ENCODE results near the gene GLB1L3. TPM values are rescaled to one million over a fixed set of nuclear protein-coding genes. Genes with fewer than 3 reads are reported as not detected.

GLB1L3 gene
- total and polyA plus RNA-seq, 2 experiments from 2014 or later = 0.17 TPM; not detected in 1

DNA sequence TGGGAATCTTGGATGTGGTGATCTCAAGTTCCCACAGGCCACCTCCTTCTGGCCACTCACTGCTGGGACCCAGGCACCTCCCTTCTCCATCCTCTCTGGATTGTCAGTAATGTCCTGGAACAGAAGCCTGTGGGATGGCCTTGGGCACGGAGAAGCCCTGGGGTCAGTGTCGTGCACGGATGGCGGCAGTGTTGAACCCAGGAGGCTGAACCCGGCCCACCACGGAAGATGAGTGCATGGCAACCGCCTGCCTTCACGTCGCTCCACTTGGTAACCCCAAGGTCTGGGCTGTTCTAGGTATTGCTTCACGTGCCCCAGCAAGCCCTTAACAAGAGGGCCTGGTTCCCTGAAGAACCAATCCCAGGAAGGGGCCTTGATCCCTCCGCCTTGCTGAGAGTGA, 30.1 kb upstream of the GLB1L3 start:
- no peak overlapping the region for H3K27ac ChIP-seq
- H3K4me1 ChIP-seq (ENCODE audit: insufficient read depth) = no peaks in the 10 kb centered on the region
- no peaks in the 10 kb centered on the region for H3K9me2 ChIP-seq (replicated peaks; ENCODE audit: insufficient read depth)
- H2AFZ ChIP-seq = no peak overlapping the region
- H4K20me1 ChIP-seq (ENCODE audit: insufficient read depth, poor library complexity, severe bottlenecking) = no peaks in the 10 kb centered on the region
- H3K4me2 ChIP-seq = no peak overlapping the region
- H3K27me3 ChIP-seq = no peaks in the 10 kb centered on the region
- H3K36me3 ChIP-seq (replicated peaks; ENCODE audit: insufficient read depth, low read depth) = no peaks in the 10 kb centered on the region
- no peak overlapping the region for H3K4me3 ChIP-seq
- peaks cover under 1% of the 10 kb centered on the region for H3K79me2 ChIP-seq
- no peak for TF ChIP-seq EZH2phosphoT487 (IDR thresholded peaks at IDR 0.05; ENCODE audit: low read depth, severe bottlenecking, unreplicated experiment)
- WGBS (ENCODE audit: low lambda C conversion rate, missing lambda C conversion rate) = 98% methylated on average over 11 of the region's 11 CpGs
- DNase-seq (ENCODE audit: low spot score) = no peak
- H3K9me3 ChIP-seq (ENCODE audit: low read depth) = no peaks in the 10 kb centered on the region

DNA sequence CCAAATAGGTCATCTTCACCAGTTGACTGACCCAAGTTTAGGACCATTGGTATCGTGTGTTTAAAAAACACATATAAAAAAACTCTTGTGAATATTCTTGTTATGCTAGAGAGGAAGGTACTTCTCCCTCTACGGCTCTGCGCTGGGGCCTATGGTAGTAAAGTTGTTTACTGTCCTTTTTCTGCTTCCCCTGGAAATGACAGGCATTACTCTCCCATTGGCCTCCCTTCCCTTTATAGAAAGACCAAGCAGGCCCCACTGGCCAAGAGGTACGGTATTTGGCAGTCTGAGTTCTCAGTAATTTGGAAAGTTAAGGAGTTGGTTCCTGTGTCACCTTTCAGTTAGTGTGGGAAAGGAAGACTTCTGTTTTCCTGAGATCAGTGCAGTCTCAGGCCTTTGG, 29.5 kb upstream of the GLB1L3 start:
- no peaks in the 10 kb centered on the region for H3K36me3 ChIP-seq (replicated peaks; ENCODE audit: insufficient read depth, low read depth)
- no peak overlapping the region for H2AFZ ChIP-seq
- H3K4me2 ChIP-seq = no peak overlapping the region
- WGBS (ENCODE audit: low lambda C conversion rate, missing lambda C conversion rate) = 95% methylated on average over 4 of the region's 4 CpGs
- no peak for DNase-seq (ENCODE audit: low spot score)
- peaks cover 6% of the 10 kb centered on the region for H3K79me2 ChIP-seq
- no peaks in the 10 kb centered on the region for H3K27me3 ChIP-seq
- no peak overlapping the region for H3K27ac ChIP-seq
- H3K9me2 ChIP-seq (replicated peaks; ENCODE audit: insufficient read depth) = no peaks in the 10 kb centered on the region
- no peak overlapping the region for H3K4me3 ChIP-seq
- H3K4me1 ChIP-seq (ENCODE audit: insufficient read depth) = no peaks in the 10 kb centered on the region
- no peak for TF ChIP-seq EZH2 (IDR thresholded peaks at IDR 0.05; ENCODE audit: borderline replicate concordance)
- TF ChIP-seq, protein P1, sequence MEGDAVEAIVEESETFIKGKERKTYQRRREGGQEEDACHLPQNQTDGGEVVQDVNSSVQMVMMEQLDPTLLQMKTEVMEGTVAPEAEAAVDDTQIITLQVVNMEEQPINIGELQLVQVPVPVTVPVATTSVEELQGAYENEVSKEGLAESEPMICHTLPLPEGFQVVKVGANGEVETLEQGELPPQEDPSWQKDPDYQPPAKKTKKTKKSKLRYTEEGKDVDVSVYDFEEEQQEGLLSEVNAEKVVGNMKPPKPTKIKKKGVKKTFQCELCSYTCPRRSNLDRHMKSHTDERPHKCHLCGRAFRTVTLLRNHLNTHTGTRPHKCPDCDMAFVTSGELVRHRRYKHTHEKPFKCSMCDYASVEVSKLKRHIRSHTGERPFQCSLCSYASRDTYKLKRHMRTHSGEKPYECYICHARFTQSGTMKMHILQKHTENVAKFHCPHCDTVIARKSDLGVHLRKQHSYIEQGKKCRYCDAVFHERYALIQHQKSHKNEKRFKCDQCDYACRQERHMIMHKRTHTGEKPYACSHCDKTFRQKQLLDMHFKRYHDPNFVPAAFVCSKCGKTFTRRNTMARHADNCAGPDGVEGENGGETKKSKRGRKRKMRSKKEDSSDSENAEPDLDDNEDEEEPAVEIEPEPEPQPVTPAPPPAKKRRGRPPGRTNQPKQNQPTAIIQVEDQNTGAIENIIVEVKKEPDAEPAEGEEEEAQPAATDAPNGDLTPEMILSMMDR (IDR thresholded peaks at IDR 0.05; ENCODE audit: poor library complexity) = no peak
- H4K20me1 ChIP-seq (ENCODE audit: insufficient read depth, poor library complexity, severe bottlenecking) = no peaks in the 10 kb centered on the region
- no peaks in the 10 kb centered on the region for H3K9me3 ChIP-seq (ENCODE audit: low read depth)

DNA sequence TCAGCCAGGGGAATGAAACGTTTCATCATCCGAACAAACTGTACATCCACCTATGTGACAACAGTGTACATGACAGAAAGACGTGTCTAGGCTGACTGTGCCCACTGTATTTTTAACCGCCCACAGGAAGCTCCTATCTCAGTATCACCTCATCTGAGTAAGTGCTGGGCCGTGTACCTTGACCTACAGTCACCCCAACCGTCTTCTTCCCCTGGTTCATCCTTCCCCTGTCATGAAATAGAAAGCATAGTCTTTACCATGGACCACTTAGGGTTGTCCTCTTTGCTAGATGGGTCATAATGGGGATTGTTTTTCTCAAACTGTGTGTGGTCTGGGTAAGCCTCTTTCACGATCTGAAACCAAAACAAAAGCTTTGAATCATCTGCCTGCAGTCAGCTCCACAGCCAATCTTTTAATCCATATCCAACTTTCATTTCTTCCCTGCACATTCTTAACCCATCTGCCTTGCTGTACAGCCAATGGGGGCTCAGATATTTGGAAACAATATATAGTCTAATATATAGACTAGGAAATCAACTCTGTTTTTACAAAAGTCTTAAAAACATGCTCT, 27.2 kb upstream of the GLB1L3 start:
- Histone ChIP-seq H3K27me3 (no peaks in the 10 kb centered on the region), H4K20me1 (ENCODE audit: insufficient read depth, poor library complexity, severe bottlenecking) (no peaks in the 10 kb centered on the region), H3K79me2 (peaks cover 13% of the 10 kb centered on the region), H3K4me3 (no peak overlapping the region), H3K27ac (no peak overlapping the region), H3K4me1 (ENCODE audit: insufficient read depth) (peaks cover 4% of the 10 kb centered on the region), H3K9me3 (ENCODE audit: low read depth) (no peaks in the 10 kb centered on the region), H2AFZ (no peak overlapping the region), H3K36me3 (replicated peaks; ENCODE audit: insufficient read depth, low read depth) (no peaks in the 10 kb centered on the region), H3K4me2 (no peak overlapping the region), H3K9me2 (replicated peaks; ENCODE audit: insufficient read depth) (no peaks in the 10 kb centered on the region)
- WGBS (ENCODE audit: low lambda C conversion rate, missing lambda C conversion rate) = 85% methylated on average over 7 of the region's 7 CpGs
- DNase-seq (ENCODE audit: low spot score) = no peak
- TF ChIP-seq EZH2phosphoT487 (IDR thresholded peaks at IDR 0.05; ENCODE audit: low read depth, severe bottlenecking, unreplicated experiment) (no peak), EZH2 (IDR thresholded peaks at IDR 0.05; ENCODE audit: borderline replicate concordance) (no peak)
- TF ChIP-seq, protein P1 (IDR thresholded peaks at IDR 0.05; ENCODE audit: poor library complexity) = no peak

DNA sequence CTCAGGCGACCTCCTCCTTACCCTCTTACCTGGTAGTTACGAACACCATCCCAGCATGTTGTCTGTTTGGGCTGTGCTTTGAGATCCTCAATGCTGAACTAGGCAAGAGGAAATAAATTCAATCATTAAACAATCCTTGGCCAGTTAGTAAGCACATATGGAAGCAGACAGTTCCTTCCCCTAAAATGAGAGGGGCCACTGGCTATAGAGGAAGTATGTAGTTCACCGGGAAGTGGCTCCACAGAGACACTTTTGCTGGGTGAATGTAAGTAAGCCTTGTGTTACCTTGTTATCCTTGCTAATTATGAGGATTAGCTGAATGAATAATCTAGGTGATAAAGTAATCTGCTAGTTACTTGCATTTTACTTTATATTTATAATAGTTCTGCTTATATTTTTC, 25.9 kb upstream of the GLB1L3 start:
- H4K20me1 ChIP-seq (ENCODE audit: insufficient read depth, poor library complexity, severe bottlenecking) = no peaks in the 10 kb centered on the region
- WGBS (ENCODE audit: low lambda C conversion rate, missing lambda C conversion rate) = 95% methylated on average over 3 of the region's 3 CpGs
- H3K4me1 ChIP-seq (ENCODE audit: insufficient read depth) = peaks cover 4% of the 10 kb centered on the region
- peaks cover 26% of the 10 kb centered on the region for H3K79me2 ChIP-seq
- H3K4me2 ChIP-seq = no peak overlapping the region
- H3K4me3 ChIP-seq = no peak overlapping the region
- H3K9me2 ChIP-seq (replicated peaks; ENCODE audit: insufficient read depth) = no peaks in the 10 kb centered on the region
- no peaks in the 10 kb centered on the region for H3K27me3 ChIP-seq
- DNase-seq (ENCODE audit: low spot score) = no peak
- TF ChIP-seq, protein P1 (IDR thresholded peaks at IDR 0.05; ENCODE audit: poor library complexity) = no peak
- TF ChIP-seq EZH2phosphoT487 (IDR thresholded peaks at IDR 0.05; ENCODE audit: low read depth, severe bottlenecking, unreplicated experiment) = no peak
- H2AFZ ChIP-seq = no peak overlapping the region
- no peaks in the 10 kb centered on the region for H3K36me3 ChIP-seq (replicated peaks; ENCODE audit: insufficient read depth, low read depth)
- no peaks in the 10 kb centered on the region for H3K9me3 ChIP-seq (ENCODE audit: low read depth)
- no peak overlapping the region for H3K27ac ChIP-seq

Data from hepatocyte (in vitro differentiated cells).